ENCODE results near the gene RXRA.

Gene RXRA

GRCh38 chr9:134386951-134387831 lies 60.9 kb downstream of the RXRA start:
- H3K36me3 ChIP-seq (ENCODE audit: control insufficient read depth, insufficient read depth, low read length, severe bottlenecking): no peaks in the 10 kb centered on the region
- no peak for DNase-seq (ENCODE audit: low read depth)
- H3K9ac ChIP-seq (ENCODE audit: low read length): no peak overlapping the region
- no peaks in the 10 kb centered on the region for H3K9me3 ChIP-seq (ENCODE audit: control insufficient read depth, low read length)
- no peak overlapping the region for H3K4me3 ChIP-seq (ENCODE audit: low read length)
- peaks cover 9% of the 10 kb centered on the region for H3K4me1 ChIP-seq (ENCODE audit: control insufficient read depth, insufficient read depth, low read length)
- H3K27me3 ChIP-seq (replicated peaks; ENCODE audit: control insufficient read depth, insufficient read depth, low read length): no peaks in the 10 kb centered on the region

GRCh38 chr9:134388289-134388808 lies 62.1 kb downstream of the RXRA start:
- DNase-seq (ENCODE audit: low read depth): no peak
- Histone ChIP-seq H3K9ac (ENCODE audit: low read length) (no peak overlapping the region), H3K36me3 (ENCODE audit: control insufficient read depth, insufficient read depth, low read length, severe bottlenecking) (no peaks in the 10 kb centered on the region), H3K4me3 (ENCODE audit: low read length) (no peak overlapping the region), H3K9me3 (ENCODE audit: control insufficient read depth, low read length) (no peaks in the 10 kb centered on the region), H3K4me1 (ENCODE audit: control insufficient read depth, insufficient read depth, low read length) (peaks cover 9% of the 10 kb centered on the region), H3K27me3 (replicated peaks; ENCODE audit: control insufficient read depth, insufficient read depth, low read length) (no peaks in the 10 kb centered on the region)

GRCh38 chr9:134388976-134389375 lies 62.7 kb downstream of the RXRA start:
- DNase-seq (ENCODE audit: low read depth): no peak
- no peak overlapping the region for H3K9ac ChIP-seq (ENCODE audit: low read length)
- no peaks in the 10 kb centered on the region for H3K9me3 ChIP-seq (ENCODE audit: control insufficient read depth, low read length)
- H3K4me1 ChIP-seq (ENCODE audit: control insufficient read depth, insufficient read depth, low read length): peaks cover 9% of the 10 kb centered on the region
- no peak overlapping the region for H3K4me3 ChIP-seq (ENCODE audit: low read length)
- H3K36me3 ChIP-seq (ENCODE audit: control insufficient read depth, insufficient read depth, low read length, severe bottlenecking): no peaks in the 10 kb centered on the region
- no peaks in the 10 kb centered on the region for H3K27me3 ChIP-seq (replicated peaks; ENCODE audit: control insufficient read depth, insufficient read depth, low read length)

GRCh38 chr9:134389642-134390041 lies 63.4 kb downstream of the RXRA start:
- no peaks in the 10 kb centered on the region for H3K9me3 ChIP-seq (ENCODE audit: control insufficient read depth, low read length)
- no peaks in the 10 kb centered on the region for H3K27me3 ChIP-seq (replicated peaks; ENCODE audit: control insufficient read depth, insufficient read depth, low read length)
- DNase-seq (ENCODE audit: low read depth): no peak
- peaks cover 9% of the 10 kb centered on the region for H3K4me1 ChIP-seq (ENCODE audit: control insufficient read depth, insufficient read depth, low read length)
- H3K4me3 ChIP-seq (ENCODE audit: low read length): no peak overlapping the region
- no peaks in the 10 kb centered on the region for H3K36me3 ChIP-seq (ENCODE audit: control insufficient read depth, insufficient read depth, low read length, severe bottlenecking)
- no peak overlapping the region for H3K9ac ChIP-seq (ENCODE audit: low read length)

- no peak for DNase-seq (ENCODE audit: low read depth)
- Histone ChIP-seq H3K9me3 (ENCODE audit: control insufficient read depth, low read length) (no peaks in the 10 kb centered on the region), H3K4me1 (ENCODE audit: control insufficient read depth, insufficient read depth, low read length) (peaks cover 15% of the 10 kb centered on the region), H3K27me3 (replicated peaks; ENCODE audit: control insufficient read depth, insufficient read depth, low read length) (no peaks in the 10 kb centered on the region), H3K36me3 (ENCODE audit: control insufficient read depth, insufficient read depth, low read length, severe bottlenecking) (no peaks in the 10 kb centered on the region), H3K9ac (ENCODE audit: low read length) (no peak overlapping the region), H3K4me3 (ENCODE audit: low read length) (no peak overlapping the region)
These were observed 64.3 kb downstream of the RXRA start for GRCh38 chr9:134390537-134390936.

- H3K4me3 ChIP-seq (ENCODE audit: low read length): no peak overlapping the region
- H3K9ac ChIP-seq (ENCODE audit: low read length): no peak overlapping the region
- H3K36me3 ChIP-seq (ENCODE audit: control insufficient read depth, insufficient read depth, low read length, severe bottlenecking): no peaks in the 10 kb centered on the region
- no peaks in the 10 kb centered on the region for H3K27me3 ChIP-seq (replicated peaks; ENCODE audit: control insufficient read depth, insufficient read depth, low read length)
- no peaks in the 10 kb centered on the region for H3K9me3 ChIP-seq (ENCODE audit: control insufficient read depth, low read length)
- peaks cover 15% of the 10 kb centered on the region for H3K4me1 ChIP-seq (ENCODE audit: control insufficient read depth, insufficient read depth, low read length)
- no peak for DNase-seq (ENCODE audit: low read depth)
These were observed 64.7 kb downstream of the RXRA start for GRCh38 chr9:134390947-134391318.

GRCh38 chr9:134391319-134392231 lies 65.3 kb downstream of the RXRA start:
- Histone ChIP-seq H3K4me1 (ENCODE audit: control insufficient read depth, insufficient read depth, low read length) (peaks cover 15% of the 10 kb centered on the region), H3K9me3 (ENCODE audit: control insufficient read depth, low read length) (no peaks in the 10 kb centered on the region), H3K4me3 (ENCODE audit: low read length) (no peak overlapping the region), H3K36me3 (ENCODE audit: control insufficient read depth, insufficient read depth, low read length, severe bottlenecking) (no peaks in the 10 kb centered on the region), H3K9ac (ENCODE audit: low read length) (no peak overlapping the region), H3K27me3 (replicated peaks; ENCODE audit: control insufficient read depth, insufficient read depth, low read length) (no peaks in the 10 kb centered on the region)
- DNase-seq (ENCODE audit: low read depth): no peak

- peaks cover 6% of the 10 kb centered on the region for H3K4me1 ChIP-seq (ENCODE audit: control insufficient read depth, insufficient read depth, low read length)
- no peaks in the 10 kb centered on the region for H3K27me3 ChIP-seq (replicated peaks; ENCODE audit: control insufficient read depth, insufficient read depth, low read length)
- no peaks in the 10 kb centered on the region for H3K9me3 ChIP-seq (ENCODE audit: control insufficient read depth, low read length)
- no peak overlapping the region for H3K9ac ChIP-seq (ENCODE audit: low read length)
- H3K36me3 ChIP-seq (ENCODE audit: control insufficient read depth, insufficient read depth, low read length, severe bottlenecking): no peaks in the 10 kb centered on the region
- DNase-seq (ENCODE audit: low read depth): no peak
- H3K4me3 ChIP-seq (ENCODE audit: low read length): no peak overlapping the region
These were observed 66.6 kb downstream of the RXRA start for GRCh38 chr9:134392900-134393299.

GRCh38 chr9:134393582-134394280 lies 67.5 kb downstream of the RXRA start:
- Histone ChIP-seq H3K27me3 (replicated peaks; ENCODE audit: control insufficient read depth, insufficient read depth, low read length) (no peaks in the 10 kb centered on the region), H3K36me3 (ENCODE audit: control insufficient read depth, insufficient read depth, low read length, severe bottlenecking) (no peaks in the 10 kb centered on the region), H3K9me3 (ENCODE audit: control insufficient read depth, low read length) (no peaks in the 10 kb centered on the region), H3K9ac (ENCODE audit: low read length) (no peak overlapping the region), H3K4me1 (ENCODE audit: control insufficient read depth, insufficient read depth, low read length) (peaks cover 6% of the 10 kb centered on the region), H3K4me3 (ENCODE audit: low read length) (no peak overlapping the region)
- no peak for DNase-seq (ENCODE audit: low read depth)

- Histone ChIP-seq H3K9ac (ENCODE audit: low read length) (no peak overlapping the region), H3K4me1 (ENCODE audit: control insufficient read depth, insufficient read depth, low read length) (peaks cover 6% of the 10 kb centered on the region), H3K4me3 (ENCODE audit: low read length) (no peak overlapping the region), H3K9me3 (ENCODE audit: control insufficient read depth, low read length) (no peaks in the 10 kb centered on the region), H3K36me3 (ENCODE audit: control insufficient read depth, insufficient read depth, low read length, severe bottlenecking) (no peaks in the 10 kb centered on the region), H3K27me3 (replicated peaks; ENCODE audit: control insufficient read depth, insufficient read depth, low read length) (no peaks in the 10 kb centered on the region)
- DNase-seq (ENCODE audit: low read depth): no peak
These were observed 68.8 kb downstream of the RXRA start for GRCh38 chr9:134395002-134395517.
